Kidney (tissue), 14 donors: ENCODE measurements around the gene NEDD4. TPM values are rescaled to one million over a fixed set of nuclear protein-coding genes. Genes with fewer than 3 reads are reported as not detected.
"Not testable (repeated sequence)": the region's sequence is repeated elsewhere in the genome, so short reads cannot be mapped to it uniquely, and the experiment has no call there.

ENCODE experiments used
- DNase-seq, 5 donors: peaks; one replicate each; pipeline ENCODE4 v3.0.0-alpha.2; 2013 to 2020
- FAIRE-seq: peaks from 2 replicates; lab custom pipeline; 2012; peaks lifted over from hg19 to GRCh38; lab: Jason Lieb, UNC
- H3K27ac ChIP-seq, 2 donors: one replicate each; pipeline ENCODE4 v1.7.0; 2013; ENCODE audit warnings: low read depth in 2 of 2, low read length in 2 of 2, inconsistent platforms in 1 of 2
- H3K27me3 ChIP-seq: one replicate; pipeline ENCODE4 v1.7.1; 2013; ENCODE audit warnings: low read length, inconsistent platforms; ENCODE audit not compliant: control insufficient read depth, insufficient read depth
- H3K36me3 ChIP-seq, 3 donors: one replicate each; pipeline versions ENCODE4 v1.7.0 to v1.7.1; 2013; ENCODE audit warnings: low read length in 3 of 3, control low read depth in 1 of 3, inconsistent platforms in 1 of 3; ENCODE audit not compliant: insufficient read depth in 3 of 3, control insufficient read depth in 2 of 3
- H3K4me1 ChIP-seq, 3 donors: one replicate each; pipeline versions ENCODE4 v1.7.0 to v1.7.1; 2013; ENCODE audit warnings: low read length in 3 of 3, inconsistent platforms in 1 of 3, low read depth in 1 of 3; ENCODE audit not compliant: control insufficient read depth in 2 of 3, insufficient read depth in 2 of 3
- H3K4me3 ChIP-seq, 3 donors: one replicate each; pipeline versions ENCODE4 v1.7.0 to v1.8.1; 2013; ENCODE audit warnings: low read length in 3 of 3, control low read depth in 1 of 3, inconsistent platforms in 1 of 3
- H3K9ac ChIP-seq, 3 donors: one replicate each; pipeline versions ENCODE4 v1.7.0 to v1.7.1; 2013; ENCODE audit warnings: low read length in 3 of 3, control low read depth in 1 of 3, inconsistent platforms in 1 of 3
- H3K9me3 ChIP-seq, 3 donors: one replicate each; pipeline versions ENCODE4 v1.7.0 to v1.7.1; 2013; ENCODE audit warnings: low read length in 3 of 3, control low read depth in 1 of 3, inconsistent platforms in 1 of 3; ENCODE audit not compliant: control insufficient read depth in 2 of 3, insufficient read depth in 1 of 3
- intact Hi-C: fragments of 100-400 bp; cut with DNase I; formaldehyde crosslinking; loops from one replicate; pipeline ENCODE4 v1.11.1; 2022
- polyA plus RNA-seq: library from polyadenylated mRNA; stranded (reverse); fragments of 350-450 nt; fragmentation: Illumina TruSeq; extraction: RNeasy Lipid Tissue Mini Kit (QIAGEN cat#74804); gene quantifications from one replicate; pipeline ENCODE4 v1.2.3, GENCODE V29; 2014; ENCODE audit warnings: low read depth, low replicate concordance; ENCODE audit not compliant: insufficient read depth
- total RNA-seq: library from RNA; stranded (reverse); fragmentation: NEBNext Ultra II Directional; extraction: Animal tissue kit (Norgen Biotek cat#: 25700); gene quantifications from one replicate; pipeline ENCODE4 v1.2.1, GENCODE V29; 2021
- TF ChIP-seq, protein P1 (sequence below): IDR thresholded peaks from 3 replicates; pipeline ENCODE4 v1.5.1; 2012; ENCODE audit warnings: mild to moderate bottlenecking, moderate library complexity, borderline replicate concordance; ENCODE audit not compliant: insufficient read depth; ENCODE audit errors: extremely low read depth
- donor health status: control.
- donor health status: control.
- donor health status: control.
- donor health status: control.
- donor health status: control.
- donor health status: DM: yes; HTN: yes; CAD: no.
- donor health status: Normal renal cell carcinoma (clear cell type).

NEDD4 gene
- total and polyA plus RNA-seq, 2 donors from 2014 or later = 3.3 to 22.3 TPM

DNA sequence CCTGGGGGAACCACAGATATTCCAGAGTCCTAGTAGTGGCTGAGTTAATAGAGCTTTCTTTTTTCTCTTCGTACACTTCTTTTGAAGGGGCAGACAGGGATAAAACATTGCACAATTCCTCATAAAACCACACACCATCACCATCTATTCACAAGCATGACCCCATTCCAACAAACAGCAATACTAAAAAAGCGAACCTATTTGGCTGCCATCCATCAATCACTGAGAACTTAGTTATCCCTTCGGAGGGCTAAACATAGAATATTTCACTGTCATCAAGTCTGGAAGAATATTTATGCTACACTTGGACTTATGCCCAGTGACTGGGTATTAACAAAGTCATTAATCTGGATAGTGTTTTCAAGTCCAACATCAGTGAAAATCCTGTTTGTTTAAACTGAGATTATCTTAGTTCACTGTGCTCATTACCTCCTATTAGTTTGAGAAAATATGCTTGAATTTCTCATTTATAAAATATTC is 170.2 kb downstream of the NEDD4 start:
- Histone ChIP-seq H3K27me3 (no peaks in the 10 kb centered on the region), H3K9ac (no peak overlapping the region), H3K4me3 (no peak overlapping the region), H3K4me1 (no peaks in the 10 kb centered on the region), H3K36me3 (no peaks in the 10 kb centered on the region), H3K27ac (no peak overlapping the region), H3K9me3 (no peaks in the 10 kb centered on the region)
- intact Hi-C loops = no loop called here
- FAIRE-seq (no peak), DNase-seq (peak in 2 of 5 donors; percentile 74 to 82)
- TF ChIP-seq, protein P1, sequence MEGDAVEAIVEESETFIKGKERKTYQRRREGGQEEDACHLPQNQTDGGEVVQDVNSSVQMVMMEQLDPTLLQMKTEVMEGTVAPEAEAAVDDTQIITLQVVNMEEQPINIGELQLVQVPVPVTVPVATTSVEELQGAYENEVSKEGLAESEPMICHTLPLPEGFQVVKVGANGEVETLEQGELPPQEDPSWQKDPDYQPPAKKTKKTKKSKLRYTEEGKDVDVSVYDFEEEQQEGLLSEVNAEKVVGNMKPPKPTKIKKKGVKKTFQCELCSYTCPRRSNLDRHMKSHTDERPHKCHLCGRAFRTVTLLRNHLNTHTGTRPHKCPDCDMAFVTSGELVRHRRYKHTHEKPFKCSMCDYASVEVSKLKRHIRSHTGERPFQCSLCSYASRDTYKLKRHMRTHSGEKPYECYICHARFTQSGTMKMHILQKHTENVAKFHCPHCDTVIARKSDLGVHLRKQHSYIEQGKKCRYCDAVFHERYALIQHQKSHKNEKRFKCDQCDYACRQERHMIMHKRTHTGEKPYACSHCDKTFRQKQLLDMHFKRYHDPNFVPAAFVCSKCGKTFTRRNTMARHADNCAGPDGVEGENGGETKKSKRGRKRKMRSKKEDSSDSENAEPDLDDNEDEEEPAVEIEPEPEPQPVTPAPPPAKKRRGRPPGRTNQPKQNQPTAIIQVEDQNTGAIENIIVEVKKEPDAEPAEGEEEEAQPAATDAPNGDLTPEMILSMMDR = no peak

DNA sequence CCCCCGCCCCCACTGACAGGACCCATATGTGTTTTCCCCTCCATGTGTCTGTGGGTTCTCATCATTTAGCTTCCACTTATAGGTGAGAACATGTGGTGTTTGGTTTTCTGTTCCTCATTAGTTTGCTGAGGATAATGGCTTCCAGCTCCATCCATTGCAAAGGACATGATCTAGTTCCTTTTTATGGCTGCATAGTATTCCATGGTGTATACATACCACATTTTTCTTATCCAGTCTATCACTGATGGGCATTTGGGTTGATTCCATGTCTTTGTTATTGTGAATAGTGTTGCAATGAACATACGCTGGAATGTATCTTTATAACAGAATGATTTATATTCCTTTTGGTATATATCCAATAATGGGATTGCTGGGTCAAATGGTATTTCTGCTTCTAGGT is 171.7 kb downstream of the NEDD4 start:
- H3K36me3 ChIP-seq, H3K27me3 ChIP-seq, H3K27ac ChIP-seq, FAIRE-seq, H3K9me3 ChIP-seq, H3K4me3 ChIP-seq, H3K9ac ChIP-seq, intact Hi-C loops, DNase-seq, H3K4me1 ChIP-seq: not testable (repeated sequence)

GRCh38 chr15:55820043-55820442 is 173.4 kb downstream of the NEDD4 start:
- no peak for DNase-seq
- no peak for FAIRE-seq
- TF ChIP-seq, protein P1 = no peak
- no peak overlapping the region for H3K9ac ChIP-seq
- intact Hi-C loops = no loop called here
- no peaks in the 10 kb centered on the region for H3K9me3 ChIP-seq
- no peaks in the 10 kb centered on the region for H3K36me3 ChIP-seq
- H3K4me1 ChIP-seq = no peaks in the 10 kb centered on the region
- H3K4me3 ChIP-seq = no peak overlapping the region
- no peaks in the 10 kb centered on the region for H3K27me3 ChIP-seq
- H3K27ac ChIP-seq = no peak overlapping the region

GRCh38 chr15:55819397-55820034 is 173.9 kb downstream of the NEDD4 start:
- H3K4me3 ChIP-seq = no peak overlapping the region
- no peak overlapping the region for H3K27ac ChIP-seq
- intact Hi-C loops = no loop called here
- no peaks in the 10 kb centered on the region for H3K9me3 ChIP-seq
- no peaks in the 10 kb centered on the region for H3K27me3 ChIP-seq
- no peak overlapping the region for H3K9ac ChIP-seq
- FAIRE-seq = no peak
- TF ChIP-seq, protein P1 = no peak
- no peak for DNase-seq
- no peaks in the 10 kb centered on the region for H3K36me3 ChIP-seq
- H3K4me1 ChIP-seq = no peaks in the 10 kb centered on the region
